GM21786 (cell line): ENCODE measurements around the gene KIRREL3.

Experiments used
- ATAC-seq: cut with Tn5 transposase; IDR thresholded peaks from one replicate; pipeline ENCODE4 v1.9.1; 2021; ENCODE audit not compliant: unreplicated experiment

The KIRREL3 gene

DNA sequence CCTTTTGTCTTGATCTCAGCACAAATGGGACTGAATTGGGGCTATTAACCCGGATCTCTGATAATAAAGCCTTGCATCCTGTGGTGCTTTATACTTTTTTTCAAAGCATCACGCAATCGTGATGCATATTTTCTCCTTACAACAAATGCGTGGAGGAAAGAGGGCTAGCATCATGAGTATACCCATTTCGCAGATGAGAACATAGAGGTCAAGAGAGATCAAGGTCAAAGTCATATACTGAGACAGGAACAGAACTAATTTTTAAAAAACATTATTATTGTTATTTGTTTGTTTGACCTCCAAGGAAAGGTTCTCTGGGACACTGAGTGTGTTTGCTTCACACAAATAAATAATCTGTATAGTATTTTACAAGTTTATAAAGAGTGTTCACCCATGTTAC, 453.9 kb downstream of the KIRREL3 start:
- ATAC-seq = no peak

GRCh38 chr11:126546191-126546590, 454.4 kb downstream of the KIRREL3 start:
- ATAC-seq = no peak

DNA sequence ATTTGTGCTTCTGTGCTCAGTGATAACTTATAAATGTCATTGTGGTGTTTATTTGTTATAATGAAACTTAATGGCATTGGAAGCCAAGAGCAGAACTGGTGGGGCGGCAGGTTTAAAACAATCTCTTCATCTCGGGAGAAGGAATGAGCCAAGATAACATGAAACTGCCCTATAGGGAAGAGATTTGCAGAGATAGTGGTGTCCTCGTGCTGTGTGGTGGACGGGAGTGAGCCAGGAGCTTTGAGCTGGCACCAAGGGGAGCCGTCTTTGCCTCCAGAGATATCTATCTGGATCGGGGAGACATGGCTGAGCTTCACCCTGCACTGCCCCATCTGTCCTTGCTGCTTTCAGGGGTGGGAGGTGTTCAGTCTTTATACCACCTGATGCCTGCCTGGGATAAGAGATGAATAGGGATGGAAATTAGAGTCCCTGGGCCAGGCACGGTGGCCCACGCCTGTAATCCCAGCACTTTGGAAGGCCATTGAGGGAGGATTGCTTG, 455.5 kb downstream of the KIRREL3 start:
- ATAC-seq = no peak

DNA sequence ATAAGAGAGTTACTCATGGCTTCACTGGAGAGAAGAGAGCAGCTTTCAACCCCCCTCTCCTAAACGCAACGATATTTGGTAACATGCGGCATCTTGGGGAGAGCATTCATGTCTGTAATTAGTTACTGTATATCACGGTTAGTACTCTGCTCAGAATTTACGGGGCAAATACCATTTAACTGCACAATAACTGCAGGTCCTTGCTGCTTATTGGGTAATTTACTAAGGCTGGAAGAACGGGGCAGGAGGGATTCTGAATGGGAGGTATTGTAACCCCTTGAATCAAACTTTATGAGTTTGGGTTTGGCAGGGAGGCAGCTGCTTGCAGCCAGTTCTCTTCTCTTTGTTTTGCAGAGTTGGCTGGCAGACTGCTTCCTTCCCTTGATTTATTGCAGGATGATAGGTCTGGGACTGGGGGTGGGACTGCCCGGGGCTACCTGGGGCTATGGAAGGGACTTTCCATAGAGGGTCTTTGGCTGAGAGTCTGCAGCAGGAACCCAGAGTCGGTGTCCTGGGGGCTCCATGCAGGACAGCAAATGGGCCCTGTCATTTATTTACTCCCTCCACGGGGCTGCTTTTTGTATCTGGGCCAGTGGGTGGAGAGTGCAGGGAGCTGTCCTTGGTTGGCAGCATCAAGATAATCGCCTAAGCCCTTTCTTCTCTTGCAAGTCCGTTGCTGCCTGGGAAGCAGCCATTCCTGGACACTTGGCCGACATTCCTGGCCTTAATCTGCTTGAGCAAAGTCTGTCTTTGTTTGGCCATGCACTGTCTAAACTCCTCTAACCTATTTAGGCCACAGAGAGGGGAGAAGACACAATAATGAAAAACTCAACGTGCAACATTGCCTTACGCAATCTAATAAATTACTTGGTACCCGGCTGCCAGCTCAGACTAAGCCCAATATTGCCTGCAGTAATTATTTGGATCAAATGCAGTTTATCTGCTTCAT, 456.2 kb downstream of the KIRREL3 start:
- no peak for ATAC-seq

DNA sequence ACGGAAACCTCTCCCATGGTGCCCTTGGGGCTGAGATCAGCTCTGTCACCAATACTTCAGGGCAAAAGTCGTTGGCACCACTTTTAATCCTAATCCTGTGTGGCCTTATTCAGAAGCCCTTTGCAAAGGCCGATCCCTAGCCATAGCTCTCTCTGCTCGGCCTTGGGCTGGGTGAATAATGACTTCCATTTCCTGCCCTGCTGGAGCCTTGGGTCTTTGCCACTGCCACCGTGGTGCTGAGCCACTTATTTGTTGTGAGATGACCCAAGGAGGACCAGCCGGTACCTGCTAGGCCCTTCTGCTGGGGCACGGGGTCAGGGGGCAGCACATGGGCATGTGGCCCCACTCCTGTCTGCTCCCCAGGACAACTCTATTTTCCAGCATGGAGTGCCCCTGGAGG, 456.9 kb downstream of the KIRREL3 start:
- ATAC-seq = no peak

DNA sequence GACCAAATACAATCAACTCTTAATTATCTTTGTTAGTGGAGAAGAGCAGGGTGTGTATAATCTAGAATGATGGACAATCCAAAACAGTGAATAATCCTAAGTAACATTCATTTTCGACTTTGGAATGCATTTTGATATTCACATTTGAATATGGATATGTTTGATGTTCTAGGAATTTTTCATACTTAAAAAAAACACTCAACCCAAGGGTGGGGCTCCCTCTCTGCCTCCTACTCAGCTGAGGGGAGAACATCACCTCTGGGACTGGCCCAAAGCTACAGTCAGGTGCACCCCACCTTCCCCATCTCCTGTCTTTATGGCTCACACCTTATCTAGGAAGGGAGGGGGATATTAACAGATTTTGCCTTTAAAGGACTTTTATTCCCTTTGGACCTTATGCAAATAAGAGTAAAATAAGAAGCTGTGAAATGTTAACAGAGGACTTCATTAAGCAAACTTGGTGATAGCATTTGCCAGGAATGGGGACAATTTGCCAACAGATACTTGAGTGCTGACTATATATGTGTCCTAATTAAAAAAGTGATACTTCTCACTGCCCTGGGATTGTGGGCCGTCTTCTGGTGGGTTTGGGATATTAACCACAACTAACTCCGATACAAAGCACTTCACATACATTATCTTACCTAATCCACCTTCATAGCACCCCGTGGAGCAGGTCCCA, 458.1 kb downstream of the KIRREL3 start:
- ATAC-seq = no peak

- no peak for ATAC-seq
Measured at GRCh38 chr11:126538071-126538470, 462.5 kb downstream of the KIRREL3 start.

DNA sequence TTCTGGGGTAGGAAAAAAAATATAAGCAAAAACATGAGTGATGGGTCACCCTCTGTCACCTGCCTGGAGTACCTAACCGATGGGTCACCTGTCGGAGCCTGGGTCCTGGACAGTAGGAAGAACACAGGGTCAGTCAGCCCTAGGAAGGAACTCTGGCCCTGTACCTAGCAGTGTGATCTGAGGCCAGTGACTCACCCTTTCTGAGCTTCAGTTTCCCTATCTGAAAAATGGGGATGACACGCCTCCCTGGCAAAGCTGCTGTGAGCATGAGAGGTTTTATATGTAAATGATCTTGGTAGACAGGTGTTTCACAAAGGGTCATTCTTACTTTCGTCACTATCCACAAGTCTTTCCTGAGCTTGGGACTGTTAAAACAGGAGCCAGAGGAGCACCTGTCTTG, 463.1 kb downstream of the KIRREL3 start:
- ATAC-seq = no peak

DNA sequence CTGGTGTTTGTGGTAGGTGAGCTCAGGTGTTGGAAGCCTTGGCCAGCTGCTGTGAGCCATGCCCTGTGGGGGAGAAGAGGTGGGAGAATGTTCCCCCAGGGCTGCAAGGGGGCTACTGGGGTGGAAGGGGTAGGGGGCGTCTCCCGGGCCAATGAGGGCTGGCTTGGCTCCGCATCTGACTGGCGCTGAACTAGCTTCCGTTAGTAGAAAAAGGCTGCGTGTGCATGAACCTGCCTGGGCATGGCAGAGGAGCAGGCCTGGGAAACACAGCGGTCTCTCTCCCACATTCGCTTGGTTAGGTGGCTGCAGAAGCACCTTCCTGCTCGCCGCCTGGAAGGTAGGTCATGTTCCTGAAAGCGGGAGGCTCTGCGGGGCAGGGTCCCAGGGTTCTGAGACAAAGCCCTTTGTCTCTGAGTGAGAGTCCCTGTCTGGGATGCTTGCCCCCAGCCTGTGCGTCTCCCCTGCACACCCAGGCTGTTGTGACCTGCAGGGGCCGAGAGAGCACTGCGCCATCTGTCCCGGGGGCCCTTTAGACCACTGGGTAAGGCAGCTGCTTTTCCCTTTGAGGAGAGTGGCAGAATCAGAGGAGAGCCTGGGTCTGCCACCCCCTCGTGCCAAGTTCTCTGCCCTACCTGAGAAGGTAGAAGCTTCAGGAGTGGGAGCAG, 466.3 kb downstream of the KIRREL3 start:
- ATAC-seq = no peak

DNA sequence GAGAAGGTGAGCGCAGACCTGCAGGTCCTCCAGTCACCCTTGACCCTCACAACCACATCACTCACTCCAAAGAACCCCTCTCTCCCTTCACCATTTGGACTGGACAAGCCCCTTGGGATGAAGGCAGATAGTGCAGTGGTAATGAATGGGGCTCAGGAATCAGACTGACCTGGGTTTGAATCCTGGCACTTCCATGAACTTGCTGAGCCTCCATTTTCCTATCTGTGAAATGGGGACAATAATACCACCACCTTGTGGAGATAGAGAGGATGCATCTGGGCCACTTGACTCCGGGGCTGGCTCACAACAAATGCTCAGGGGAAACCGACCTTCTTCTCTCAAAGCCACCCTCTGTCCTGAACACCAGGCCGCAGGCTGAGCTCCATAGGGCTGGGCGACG, 467.0 kb downstream of the KIRREL3 start:
- no peak for ATAC-seq

DNA sequence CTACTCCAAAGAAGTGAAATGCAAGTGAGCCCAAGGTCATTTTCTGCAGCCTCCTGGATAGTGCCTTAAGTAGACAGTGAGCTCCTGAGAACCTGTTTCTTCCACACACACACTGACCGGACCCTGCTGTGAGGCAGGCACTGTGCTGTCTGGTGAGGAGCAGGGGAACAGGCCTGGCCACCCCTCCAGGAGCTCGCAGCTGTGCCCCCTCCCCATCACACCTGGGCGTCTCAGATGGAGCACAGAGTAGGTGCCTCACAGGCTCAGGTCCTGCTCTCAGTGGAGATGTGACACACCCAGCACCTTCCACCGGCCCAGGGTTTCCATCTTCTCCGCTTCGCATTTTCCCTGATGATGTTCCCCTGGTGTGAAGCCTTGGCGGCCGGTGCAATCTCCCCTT, 470.2 kb downstream of the KIRREL3 start:
- no peak for ATAC-seq

GRCh38 chr11:126529037-126529436, 471.5 kb downstream of the KIRREL3 start:
- ATAC-seq = no peak

DNA sequence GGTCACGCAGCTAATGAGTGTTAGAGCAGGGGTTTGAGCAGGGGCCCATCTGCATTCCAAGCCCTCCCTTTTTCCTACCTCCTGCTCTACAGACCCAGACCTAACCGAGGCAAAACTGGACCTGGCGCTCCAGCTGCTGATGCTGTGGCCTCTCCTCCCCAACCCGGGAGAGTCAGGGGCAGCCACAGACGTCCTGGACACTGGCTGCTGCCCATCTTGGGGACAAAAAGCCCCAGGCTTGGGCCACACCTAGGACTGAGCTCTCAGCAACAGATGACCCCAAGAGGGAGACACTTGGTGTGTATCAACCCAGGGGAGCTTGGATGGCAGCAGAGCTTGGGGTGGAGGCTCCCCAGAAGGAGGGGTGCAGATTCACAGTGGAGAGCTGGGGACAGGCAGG, 472.5 kb downstream of the KIRREL3 start:
- no peak for ATAC-seq

GRCh38 chr11:126527651-126528050, 472.9 kb downstream of the KIRREL3 start:
- ATAC-seq = no peak

DNA sequence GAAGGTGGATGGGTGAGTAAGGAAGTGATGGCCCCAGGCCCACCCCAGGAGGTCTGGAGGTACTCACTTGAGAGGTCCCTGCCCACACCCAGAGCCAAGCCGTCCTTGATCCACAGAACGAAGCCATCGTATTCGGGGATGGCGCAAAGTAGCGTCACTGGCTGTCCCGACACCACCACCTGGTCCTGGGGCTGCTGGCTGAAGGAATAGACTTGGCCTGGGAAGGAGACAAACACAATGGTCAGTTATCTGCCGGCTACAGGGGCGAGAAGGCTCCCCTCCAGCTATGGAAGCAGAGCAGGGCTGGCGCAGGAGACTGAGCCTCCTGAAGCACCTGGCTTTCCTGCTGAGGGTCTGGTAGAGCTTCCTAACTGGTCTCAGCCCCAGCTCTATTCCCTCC, 474.1 kb downstream of the KIRREL3 start:
- ATAC-seq = no peak

DNA sequence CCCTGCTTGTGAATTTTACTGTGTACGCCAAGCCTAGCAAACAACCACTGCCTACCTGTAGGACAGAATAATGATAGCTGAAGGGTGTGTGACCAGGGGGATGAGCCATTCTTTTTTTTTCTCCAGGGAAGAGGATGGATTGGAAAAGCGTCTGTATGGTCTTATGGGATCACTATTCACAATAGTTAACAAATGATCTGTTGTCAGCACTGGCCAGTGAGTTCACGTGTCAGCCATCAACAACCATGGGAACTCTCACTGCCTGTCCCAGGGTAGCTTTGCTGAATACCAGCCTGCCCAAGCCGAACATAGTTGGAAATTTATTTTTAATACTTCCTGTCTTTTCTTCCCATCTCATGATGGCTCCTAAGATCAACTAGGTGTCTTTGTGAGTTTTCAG, 474.9 kb downstream of the KIRREL3 start:
- no peak for ATAC-seq

DNA sequence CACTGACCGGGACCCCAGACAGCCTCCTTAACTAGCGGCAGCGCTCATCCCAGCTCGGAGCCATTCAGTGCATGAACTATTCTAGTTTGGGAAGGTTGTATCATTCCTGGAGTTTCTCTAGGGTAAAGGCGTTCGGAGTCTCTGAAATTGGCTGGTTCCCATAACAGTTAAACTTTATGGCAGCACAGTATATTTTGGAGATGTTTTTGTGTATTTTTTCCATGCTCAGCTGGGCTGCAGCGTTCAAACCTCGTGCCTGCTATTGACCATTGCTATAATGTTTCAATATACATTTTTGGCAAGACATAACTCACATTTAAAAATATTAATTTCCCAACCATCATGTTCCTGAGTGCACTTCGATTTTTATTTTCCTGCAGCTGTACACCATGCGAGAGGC, 475.4 kb downstream of the KIRREL3 start:
- no peak for ATAC-seq

GRCh38 chr11:126523441-126524205, 476.9 kb downstream of the KIRREL3 start:
- no peak for ATAC-seq

- no peak for ATAC-seq
Measured at GRCh38 chr11:126522606-126523005, 478.0 kb downstream of the KIRREL3 start.

DNA sequence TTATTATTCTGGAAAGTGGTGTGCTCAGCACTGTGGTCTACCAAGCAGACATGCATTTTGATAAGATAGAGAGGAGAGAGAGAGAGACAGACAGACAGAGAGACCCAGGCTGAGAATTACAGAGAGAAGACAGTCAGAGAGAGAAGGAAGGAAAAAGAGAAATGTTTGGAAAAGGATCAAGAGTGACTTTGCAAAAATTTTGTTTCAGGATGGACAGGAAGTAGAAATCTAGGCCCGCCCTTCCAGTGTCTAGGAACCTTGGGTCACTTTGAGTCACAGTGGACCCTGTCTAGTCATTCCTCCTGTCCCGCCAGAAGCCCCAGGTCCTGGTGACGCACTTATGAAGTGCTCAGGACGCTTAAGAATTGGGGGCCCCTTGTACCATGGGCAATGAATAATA, 478.4 kb downstream of the KIRREL3 start:
- no peak for ATAC-seq

DNA sequence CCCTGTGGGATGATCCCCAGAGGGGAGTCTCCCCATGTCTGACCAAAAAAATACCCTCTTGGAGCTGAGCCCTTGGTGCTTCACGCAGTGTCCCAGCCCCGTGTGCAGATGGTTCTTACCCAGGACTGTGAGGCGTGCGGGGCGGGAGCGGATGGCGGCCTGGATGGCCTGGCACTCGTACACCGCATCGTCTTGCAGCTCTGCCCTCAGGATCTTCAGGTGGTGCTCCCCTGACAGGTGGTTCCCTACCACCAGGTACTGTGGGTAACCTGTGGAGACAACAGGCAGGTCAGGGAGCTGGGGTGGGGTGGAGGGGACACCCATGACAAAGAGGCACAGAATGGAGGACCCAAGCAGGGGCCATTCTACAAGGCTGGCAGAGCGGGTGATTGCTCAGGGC, 479.4 kb downstream of the KIRREL3 start:
- ATAC-seq = no peak
